DND-41 (cell line): Measurements from ENCODE around the gene CTF1.

Experiments
- ATAC-seq: fragments of 200-7000 bp; cut with Tn5 transposase; 3 replicates; pipeline ENCODE4 v1.9.1; 2021; ENCODE audit warnings: low read depth; ENCODE audit not compliant: insufficient read depth
- DNase-seq: peaks from one replicate; pipeline ENCODE4 v3.0.0-alpha.2; 2020
- H2AFZ ChIP-seq: 2 replicates; pipeline ENCODE4 v1.6.0; 2012; ENCODE audit warnings: low read depth, low read length
- H3K27ac ChIP-seq: 2 replicates; pipeline ENCODE4 v1.5.1; 2012; ENCODE audit warnings: low read length, inconsistent platforms
- H3K27me3 ChIP-seq: fragments of 200-600 bp; sonication (generic); 2 replicates; pipeline ENCODE4 v1.6.0; 2012; ENCODE audit warnings: low read length, mild to moderate bottlenecking, inconsistent platforms; ENCODE audit not compliant: insufficient read depth, poor library complexity
- H3K36me3 ChIP-seq: 2 replicates; pipeline ENCODE4 v1.5.1; 2012; ENCODE audit warnings: low read length, inconsistent platforms; ENCODE audit not compliant: insufficient read depth
- H3K4me1 ChIP-seq: 2 replicates; pipeline ENCODE4 v1.5.1; 2012; ENCODE audit warnings: mild to moderate bottlenecking, low read length; ENCODE audit not compliant: insufficient read depth
- H3K4me2 ChIP-seq: 2 replicates; pipeline ENCODE4 v1.6.0; 2012; ENCODE audit warnings: mild to moderate bottlenecking, moderate library complexity, low read length, inconsistent platforms; ENCODE audit not compliant: insufficient read depth
- H3K4me3 ChIP-seq, 2 experiments: fragments of 200-600 bp in 1 of 2; shearing (Covaris generic) in 1 of 2; 2 replicates each; pipeline ENCODE4 v1.5.1; 2012 to 2016; ENCODE audit warnings: inconsistent platforms in 2 of 2, low read length in 2 of 2, mild to moderate bottlenecking in 2 of 2, low read depth in 1 of 2, moderate library complexity in 1 of 2
- H3K79me2 ChIP-seq: 2 replicates; pipeline ENCODE4 v1.6.0; 2012; ENCODE audit warnings: low read length, inconsistent platforms; ENCODE audit not compliant: insufficient read depth
- H3K9ac ChIP-seq: 2 replicates; pipeline ENCODE4 v1.6.0; 2012; ENCODE audit warnings: low read depth, mild to moderate bottlenecking, inconsistent platforms, low read length, moderate library complexity
- H3K9me3 ChIP-seq: 2 replicates; pipeline ENCODE4 v1.5.1; 2012; ENCODE audit warnings: low read length, moderate library complexity, mild to moderate bottlenecking, inconsistent platforms; ENCODE audit not compliant: insufficient read depth, severe bottlenecking
- H4K20me1 ChIP-seq: 2 replicates; pipeline ENCODE4 v1.6.0; 2012; ENCODE audit warnings: low read length; ENCODE audit not compliant: insufficient read depth
- EZH2 ChIP-seq: IDR thresholded peaks from 3 replicates; pipeline ENCODE4 v1.6.1; 2012; ENCODE audit warnings: borderline replicate concordance, low read depth, mild to moderate bottlenecking, moderate library complexity, low read length, inconsistent platforms; ENCODE audit not compliant: severe bottlenecking
- TF ChIP-seq, protein P1 (sequence below): IDR thresholded peaks from 2 replicates; pipeline ENCODE4 v1.5.1; 2012; ENCODE audit warnings: borderline replicate concordance, low read length, moderate library complexity, mild to moderate bottlenecking; ENCODE audit not compliant: poor library complexity, severe bottlenecking; ENCODE audit errors: extremely low read depth

CTF1 gene

DNA sequence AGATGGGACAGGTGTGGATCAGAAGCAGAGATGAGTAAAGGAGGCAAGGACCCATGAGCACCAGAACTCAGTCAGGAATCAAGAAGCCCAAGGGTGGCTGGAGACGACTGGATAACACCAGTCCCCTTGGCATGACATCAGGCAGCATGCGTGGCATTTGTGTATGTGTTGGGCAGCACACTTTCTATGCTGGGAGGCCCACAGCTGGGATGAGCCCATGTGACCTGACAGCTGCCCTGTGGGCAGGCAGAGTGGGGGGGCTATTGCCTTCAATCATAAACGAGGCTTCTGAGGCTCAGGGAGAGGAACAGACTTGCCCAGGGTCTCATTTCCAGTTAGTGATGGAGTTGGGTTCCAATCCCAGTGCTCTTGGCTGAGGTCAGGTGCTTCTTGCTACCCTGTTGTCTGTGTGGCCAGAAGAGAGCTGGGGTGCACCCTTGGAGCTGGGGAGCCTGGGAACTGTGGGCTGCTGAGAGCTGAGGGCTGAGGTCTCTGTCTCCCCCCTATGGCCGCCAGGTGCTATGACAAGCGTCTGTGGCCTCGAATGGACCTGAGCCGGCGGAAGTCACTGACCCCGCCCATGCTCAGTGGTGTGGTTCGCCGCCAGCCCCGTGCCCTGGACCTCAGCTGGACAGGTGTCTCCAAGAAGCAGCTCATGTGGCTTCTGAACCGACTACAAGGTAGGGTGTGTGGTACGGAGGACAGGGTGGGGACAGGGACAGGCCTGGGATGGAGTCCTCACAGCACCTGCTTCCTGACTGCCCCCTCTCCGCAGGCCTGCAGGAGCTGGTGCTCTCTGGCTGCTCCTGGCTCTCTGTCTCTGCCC lies 45.4 kb downstream of the CTF1 start:
- peak; percentile 69 for ATAC-seq
- H3K79me2 ChIP-seq, result peaks cover 6% of the 10 kb centered on the region; the same call in 1 of the 2 replicates
- H3K9me3 ChIP-seq, result no peaks in the 10 kb centered on the region
- H3K27me3 ChIP-seq, result no peaks in the 10 kb centered on the region
- H3K4me1 ChIP-seq, result peaks cover 16% of the 10 kb centered on the region
- H3K4me3 ChIP-seq, result no peak overlapping the region
- H3K27ac ChIP-seq, result no peak overlapping the region
- H4K20me1 ChIP-seq, result peaks cover 22% of the 10 kb centered on the region
- H2AFZ ChIP-seq, result no peak overlapping the region
- no peak overlapping the region for H3K9ac ChIP-seq
- no peak for TF ChIP-seq EZH2
- TF ChIP-seq, protein P1, sequence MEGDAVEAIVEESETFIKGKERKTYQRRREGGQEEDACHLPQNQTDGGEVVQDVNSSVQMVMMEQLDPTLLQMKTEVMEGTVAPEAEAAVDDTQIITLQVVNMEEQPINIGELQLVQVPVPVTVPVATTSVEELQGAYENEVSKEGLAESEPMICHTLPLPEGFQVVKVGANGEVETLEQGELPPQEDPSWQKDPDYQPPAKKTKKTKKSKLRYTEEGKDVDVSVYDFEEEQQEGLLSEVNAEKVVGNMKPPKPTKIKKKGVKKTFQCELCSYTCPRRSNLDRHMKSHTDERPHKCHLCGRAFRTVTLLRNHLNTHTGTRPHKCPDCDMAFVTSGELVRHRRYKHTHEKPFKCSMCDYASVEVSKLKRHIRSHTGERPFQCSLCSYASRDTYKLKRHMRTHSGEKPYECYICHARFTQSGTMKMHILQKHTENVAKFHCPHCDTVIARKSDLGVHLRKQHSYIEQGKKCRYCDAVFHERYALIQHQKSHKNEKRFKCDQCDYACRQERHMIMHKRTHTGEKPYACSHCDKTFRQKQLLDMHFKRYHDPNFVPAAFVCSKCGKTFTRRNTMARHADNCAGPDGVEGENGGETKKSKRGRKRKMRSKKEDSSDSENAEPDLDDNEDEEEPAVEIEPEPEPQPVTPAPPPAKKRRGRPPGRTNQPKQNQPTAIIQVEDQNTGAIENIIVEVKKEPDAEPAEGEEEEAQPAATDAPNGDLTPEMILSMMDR, result peak; percentile 83
- DNase-seq, result peak; percentile 58
- H3K4me2 ChIP-seq, result no peak overlapping the region
- H3K36me3 ChIP-seq, result peaks cover 77% of the 10 kb centered on the region

DNA sequence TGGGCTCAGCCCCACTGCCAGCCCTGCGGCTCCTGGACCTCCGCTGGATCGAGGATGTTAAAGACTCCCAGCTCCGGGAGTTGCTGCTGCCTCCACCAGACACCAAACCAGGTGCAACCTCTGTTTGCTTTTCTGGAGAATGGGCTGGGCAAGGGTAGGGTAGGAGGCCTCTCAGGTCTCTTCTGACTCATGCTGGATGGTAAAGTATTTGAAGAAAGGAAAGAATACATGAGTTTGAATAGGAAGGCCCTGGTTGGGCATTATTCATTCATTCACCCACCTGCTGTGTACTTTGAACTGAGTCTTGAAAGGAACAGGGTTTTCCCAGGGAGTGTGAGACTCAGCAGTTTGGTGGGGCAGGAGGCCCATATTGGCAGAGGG lies 46.0 kb downstream of the CTF1 start:
- no peak overlapping the region for H3K27ac ChIP-seq
- H3K36me3 ChIP-seq, result peaks cover 77% of the 10 kb centered on the region
- peaks cover 6% of the 10 kb centered on the region; the same call in 1 of the 2 replicates for H3K79me2 ChIP-seq
- DNase-seq, result no peak
- no peaks in the 10 kb centered on the region for H3K9me3 ChIP-seq
- no peak overlapping the region for H3K4me2 ChIP-seq
- H3K27me3 ChIP-seq, result no peaks in the 10 kb centered on the region
- no peak for TF ChIP-seq EZH2
- TF ChIP-seq, protein P1, result no peak
- no peak overlapping the region for H3K4me3 ChIP-seq
- no peak for ATAC-seq
- no peak overlapping the region for H2AFZ ChIP-seq
- H3K4me1 ChIP-seq, result peaks cover 10% of the 10 kb centered on the region
- H4K20me1 ChIP-seq, result peaks cover 17% of the 10 kb centered on the region
- no peak overlapping the region for H3K9ac ChIP-seq

DNA sequence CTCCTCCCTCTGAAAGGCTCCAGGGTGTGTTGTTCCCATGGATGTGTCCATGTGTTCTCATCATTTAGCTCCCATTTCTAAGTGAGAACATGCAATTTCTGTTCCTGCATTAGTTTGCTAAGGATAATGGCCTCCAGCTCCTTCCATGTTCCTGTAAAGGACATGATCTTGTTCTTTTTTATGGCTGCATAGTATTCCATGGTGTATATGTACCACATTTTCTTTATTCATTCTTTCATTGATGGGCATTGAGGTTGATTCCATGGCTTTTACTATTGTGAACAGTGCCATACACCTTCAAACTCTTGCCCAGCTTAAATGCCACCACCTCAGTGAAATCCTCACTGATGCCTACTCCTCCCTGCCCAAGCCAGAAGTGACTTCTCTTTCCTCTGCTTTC lies 47.9 kb downstream of the CTF1 start:
- DNase-seq (no peak), ATAC-seq (no peak)
- Histone ChIP-seq H3K4me2 (no peak overlapping the region), H3K9ac (no peak overlapping the region), H3K27ac (no peak overlapping the region), H3K36me3 (peaks cover 76% of the 10 kb centered on the region), H2AFZ (no peak overlapping the region), H3K79me2 (peaks cover 3% of the 10 kb centered on the region; the same call in 1 of the 2 replicates), H3K9me3 (no peaks in the 10 kb centered on the region), H3K27me3 (no peaks in the 10 kb centered on the region), H3K4me1 (no peaks in the 10 kb centered on the region), H3K4me3 (no peak overlapping the region), H4K20me1 (peaks cover 11% of the 10 kb centered on the region; the same call in 1 of the 2 replicates)
- TF ChIP-seq, protein P1, result no peak
- no peak for TF ChIP-seq EZH2
